ENCODE data around the gene HMCN2.

Gene HMCN2, protein sequence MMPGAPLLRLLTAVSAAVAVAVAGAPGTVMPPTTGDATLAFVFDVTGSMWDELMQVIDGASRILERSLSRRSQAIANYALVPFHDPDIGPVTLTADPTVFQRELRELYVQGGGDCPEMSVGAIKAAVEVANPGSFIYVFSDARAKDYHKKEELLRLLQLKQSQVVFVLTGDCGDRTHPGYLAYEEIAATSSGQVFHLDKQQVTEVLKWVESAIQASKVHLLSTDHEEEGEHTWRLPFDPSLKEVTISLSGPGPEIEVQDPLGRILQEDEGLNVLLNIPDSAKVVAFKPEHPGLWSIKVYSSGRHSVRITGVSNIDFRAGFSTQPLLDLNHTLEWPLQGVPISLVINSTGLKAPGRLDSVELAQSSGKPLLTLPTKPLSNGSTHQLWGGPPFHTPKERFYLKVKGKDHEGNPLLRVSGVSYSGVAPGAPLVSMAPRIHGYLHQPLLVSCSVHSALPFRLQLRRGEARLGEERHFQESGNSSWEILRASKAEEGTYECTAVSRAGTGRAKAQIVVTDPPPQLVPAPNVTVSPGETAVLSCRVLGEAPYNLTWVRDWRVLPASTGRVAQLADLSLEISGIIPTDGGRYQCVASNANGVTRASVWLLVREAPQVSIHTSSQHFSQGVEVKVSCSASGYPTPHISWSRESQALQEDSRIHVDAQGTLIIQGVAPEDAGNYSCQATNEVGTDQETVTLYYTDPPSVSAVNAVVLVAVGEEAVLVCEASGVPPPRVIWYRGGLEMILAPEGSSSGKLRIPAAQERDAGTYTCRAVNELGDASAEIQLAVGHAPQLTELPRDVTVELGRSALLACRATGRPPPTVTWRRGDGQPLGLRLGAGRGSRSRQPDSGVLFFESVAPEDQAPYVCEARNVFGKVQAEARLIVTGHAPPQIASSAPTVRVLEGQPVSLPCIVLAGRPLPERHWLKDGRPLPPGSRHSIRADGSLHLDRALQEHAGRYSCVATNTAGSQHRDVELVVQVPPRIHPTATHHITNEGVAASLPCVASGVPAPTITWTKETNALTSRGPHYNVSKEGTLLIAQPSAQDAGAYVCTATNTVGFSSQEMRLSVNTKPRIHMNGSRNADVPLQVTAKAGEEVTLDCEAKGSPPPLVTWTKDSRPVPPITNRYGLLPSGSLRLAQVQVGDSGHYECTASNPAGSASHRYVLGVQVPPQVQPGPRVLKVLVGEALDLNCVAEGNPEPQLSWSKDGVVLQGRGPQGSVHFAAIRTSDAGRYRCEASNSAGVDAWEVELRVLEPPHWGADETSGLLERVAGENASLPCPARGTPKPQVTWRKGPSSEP (N-terminal part only)

DNA sequence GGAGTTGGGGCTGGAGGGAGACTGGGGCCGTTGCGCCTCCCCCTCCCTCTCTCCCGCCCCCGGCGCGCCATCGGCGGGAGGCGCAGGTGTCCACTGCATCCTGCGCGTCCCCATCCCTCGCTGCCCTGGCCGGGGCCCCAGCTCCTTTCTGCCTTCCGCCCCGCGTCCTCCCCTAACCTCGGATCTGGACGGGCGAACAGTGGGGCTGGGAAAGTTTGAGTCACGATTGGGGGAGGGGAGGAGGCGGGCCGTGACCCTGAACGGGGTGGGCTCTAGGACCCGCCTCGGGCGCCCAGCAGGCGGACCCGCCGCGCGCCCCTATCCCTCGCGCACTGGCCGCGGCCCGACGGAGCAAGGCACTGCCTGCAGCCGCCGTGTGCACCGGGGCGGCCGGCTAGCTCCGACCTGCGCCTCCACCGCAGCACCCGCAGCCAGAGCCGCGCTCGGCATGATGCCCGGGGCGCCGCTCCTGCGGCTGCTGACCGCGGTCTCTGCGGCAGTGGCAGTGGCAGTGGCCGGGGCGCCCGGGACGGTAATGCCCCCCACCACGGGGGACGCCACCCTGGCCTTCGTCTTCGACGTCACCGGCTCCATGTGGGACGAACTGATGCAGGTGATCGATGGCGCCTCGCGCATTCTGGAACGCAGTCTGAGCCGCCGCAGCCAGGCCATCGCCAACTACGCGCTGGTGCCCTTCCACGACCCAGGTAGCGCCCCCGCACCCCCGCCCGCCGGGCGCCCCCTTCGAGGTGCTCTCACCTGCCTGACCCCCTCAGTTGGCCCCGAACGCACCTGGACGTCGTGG lies at the start of gene HMCN2:
Gene HMCN2 (plus strand): TSS at position 330 of the 805 bp plus-strand sequence. CDS start 119 bp downstream, at position 449.
- DNase-seq, result peak; percentile 63

DNA sequence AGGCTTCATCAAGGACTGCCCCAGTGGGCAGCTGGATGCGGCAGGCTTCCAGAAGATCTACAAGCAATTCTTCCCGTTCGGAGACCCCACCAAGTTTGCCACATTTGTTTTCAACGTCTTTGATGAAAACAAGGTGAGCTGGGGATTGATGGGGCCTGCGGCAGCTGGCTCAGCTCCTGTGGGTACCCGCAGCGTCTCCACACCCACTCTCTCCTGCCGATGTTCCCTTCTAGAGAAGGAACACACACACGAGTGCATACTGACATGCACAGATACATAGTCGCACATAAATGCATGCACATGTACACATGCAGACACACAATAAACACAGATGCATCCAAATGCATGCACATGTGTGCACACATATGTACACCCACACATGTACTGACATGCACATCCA lies 47.7 kb upstream of the HMCN2 start:
- no peak for DNase-seq

DNA sequence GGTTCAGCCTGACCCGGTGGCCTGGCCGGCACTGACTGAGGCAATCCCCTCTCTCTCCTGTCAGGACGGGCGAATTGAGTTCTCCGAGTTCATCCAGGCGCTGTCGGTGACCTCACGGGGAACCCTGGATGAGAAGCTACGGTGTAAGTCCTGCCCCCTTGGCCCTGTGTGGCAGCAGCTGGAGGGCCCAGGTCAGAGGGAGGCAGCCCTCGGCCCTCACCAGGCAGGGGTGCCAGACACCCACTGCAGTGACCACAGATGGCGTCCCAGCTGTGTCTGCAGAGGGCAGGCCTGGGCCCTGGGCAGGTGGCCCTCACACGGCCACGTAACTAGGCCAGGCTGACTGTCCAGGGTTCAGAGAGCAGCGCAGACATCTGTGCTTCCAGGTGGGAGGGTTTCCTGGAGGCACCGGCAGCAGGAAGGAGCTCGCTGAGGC lies 45.9 kb upstream of the HMCN2 start:
- no peak for DNase-seq

DNA sequence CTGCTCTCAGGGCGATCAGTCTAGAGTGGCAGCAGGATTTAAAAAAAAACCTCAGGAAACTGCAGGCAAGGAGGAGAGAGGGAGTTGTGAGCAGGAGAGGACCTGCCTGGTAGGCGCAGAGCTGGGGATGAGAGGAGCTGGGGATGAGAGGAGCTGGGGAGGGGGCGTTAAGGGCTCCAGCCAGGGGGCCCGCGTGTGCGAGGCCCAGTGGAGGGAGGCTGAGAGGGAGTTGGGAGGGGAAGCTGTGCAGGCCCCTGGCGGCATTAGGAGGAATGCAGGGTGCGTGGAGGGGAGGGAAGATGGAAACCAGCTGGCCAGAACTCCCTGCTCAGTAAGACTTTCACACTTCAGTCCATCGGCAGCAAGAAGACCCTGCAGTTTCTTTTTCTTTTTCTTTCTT lies 45.2 kb upstream of the HMCN2 start:
- no peak for DNase-seq

DNA sequence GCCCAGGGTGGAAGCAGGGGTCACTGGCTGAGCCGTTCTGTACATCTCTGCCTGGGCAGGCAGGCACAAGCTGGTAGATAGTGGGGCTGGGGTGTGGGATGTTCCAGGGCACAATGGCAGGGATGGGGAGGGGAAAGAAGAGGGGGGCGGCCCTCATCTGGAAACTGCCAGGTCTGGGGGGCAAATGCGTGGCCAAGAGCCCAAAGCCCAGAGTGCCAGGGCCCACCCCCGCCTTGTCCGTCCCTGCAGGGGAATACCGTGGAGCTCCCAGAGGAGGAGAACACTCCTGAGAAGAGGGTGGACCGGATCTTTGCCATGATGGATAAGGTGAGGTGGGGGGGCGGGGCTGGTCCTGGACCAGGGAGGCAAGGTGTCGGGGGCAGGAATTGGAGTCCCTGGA lies 42.7 kb upstream of the HMCN2 start:
- no peak for DNase-seq

DNA sequence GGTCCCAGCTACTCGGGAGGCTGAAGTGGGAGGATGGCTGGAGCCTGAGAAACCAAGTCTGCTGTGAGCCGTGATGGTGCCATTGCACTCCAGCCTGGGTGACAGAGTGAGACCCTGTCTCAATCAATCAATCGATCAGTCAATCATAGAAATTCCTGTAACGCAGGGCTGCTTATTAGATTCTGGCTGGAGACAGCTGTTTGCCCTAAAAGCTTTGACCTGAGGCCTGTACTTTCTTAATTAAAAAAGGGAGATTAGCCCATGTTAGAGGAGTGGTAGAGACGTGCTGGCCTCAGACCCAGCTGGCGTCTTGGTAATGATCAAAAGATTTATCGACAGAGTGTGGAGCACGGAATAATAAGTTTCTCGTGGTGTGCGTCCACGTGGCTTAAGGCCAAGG lies 40.5 kb upstream of the HMCN2 start:
- no peak for DNase-seq

DNA sequence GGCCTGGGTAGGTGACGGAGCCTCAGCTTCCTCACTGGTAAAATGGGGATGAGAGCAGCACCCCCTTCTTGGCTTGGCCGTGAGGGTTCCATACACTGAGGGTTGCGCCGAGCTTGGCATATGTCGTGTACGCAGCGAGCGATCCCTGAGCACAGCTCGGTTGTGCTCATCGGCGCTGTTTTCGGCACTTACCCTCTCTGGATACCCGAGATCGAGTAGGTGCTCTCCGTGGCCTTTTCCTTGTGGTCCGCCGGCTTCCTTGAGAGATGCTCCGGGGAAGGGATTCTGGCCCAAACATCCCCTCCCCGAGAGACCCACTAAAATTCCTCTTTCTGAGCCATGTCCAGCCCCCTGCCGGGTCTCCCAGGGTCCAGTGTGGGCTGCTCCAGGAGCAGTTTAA lies 40.0 kb upstream of the HMCN2 start:
- no peak for DNase-seq

DNA sequence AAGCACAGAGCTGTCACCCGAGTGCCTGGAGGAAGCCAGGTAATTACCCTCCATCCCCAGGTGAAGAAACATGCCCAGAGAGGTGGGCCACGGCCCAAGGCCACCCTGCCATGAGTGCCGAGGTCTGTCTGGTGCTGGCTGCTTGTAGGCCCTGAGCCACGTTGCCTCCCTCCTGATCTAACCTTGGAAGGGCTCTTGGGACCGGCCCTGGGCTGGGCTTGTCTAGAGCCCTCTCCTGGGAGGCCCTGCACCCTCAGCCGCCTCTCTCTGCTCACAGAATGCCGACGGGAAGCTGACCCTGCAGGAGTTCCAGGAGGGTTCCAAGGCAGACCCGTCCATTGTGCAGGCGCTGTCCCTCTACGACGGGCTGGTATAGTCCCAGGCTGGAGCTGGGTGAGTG lies 39.4 kb upstream of the HMCN2 start:
- DNase-seq, result no peak

DNA sequence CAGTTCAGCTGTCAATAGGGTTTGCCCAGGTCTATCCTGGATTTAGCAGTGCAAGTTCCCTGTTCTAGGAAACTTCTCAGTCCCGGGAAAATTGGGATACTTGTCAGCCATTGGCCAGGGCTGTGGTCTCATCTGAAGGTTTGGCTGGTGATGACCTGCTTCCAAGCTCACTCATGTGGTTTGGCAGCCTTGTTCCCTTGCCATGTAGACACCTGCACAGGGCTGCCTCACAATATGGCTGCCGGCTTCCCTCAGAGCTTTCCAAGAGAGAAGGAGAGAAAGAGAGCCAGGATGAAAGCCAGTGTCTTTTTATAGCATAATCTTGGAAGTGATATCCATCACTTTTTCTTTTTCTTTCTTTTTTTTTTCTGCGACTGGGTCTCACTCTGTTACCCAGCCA lies 37.7 kb upstream of the HMCN2 start:
- DNase-seq, result no peak

DNA sequence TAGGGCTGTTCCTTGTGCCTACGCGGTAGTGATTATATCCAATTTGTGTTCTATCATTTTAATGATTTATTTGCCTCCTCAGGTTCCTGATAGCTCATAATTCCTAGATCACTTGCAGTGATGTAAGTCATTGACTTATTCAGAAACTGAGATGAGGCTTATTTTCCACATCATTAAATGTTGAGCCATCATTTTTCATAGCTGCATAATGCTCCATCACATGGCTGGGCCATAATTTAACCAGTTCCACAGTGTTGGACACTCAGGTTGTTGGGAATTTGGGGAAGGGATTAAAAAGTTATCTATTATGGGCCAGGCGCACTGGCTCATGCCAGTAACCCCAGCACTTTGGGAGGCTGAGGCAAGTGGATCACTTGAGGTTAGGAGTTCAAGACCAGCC lies 35.8 kb upstream of the HMCN2 start:
- DNase-seq, result no peak

DNA sequence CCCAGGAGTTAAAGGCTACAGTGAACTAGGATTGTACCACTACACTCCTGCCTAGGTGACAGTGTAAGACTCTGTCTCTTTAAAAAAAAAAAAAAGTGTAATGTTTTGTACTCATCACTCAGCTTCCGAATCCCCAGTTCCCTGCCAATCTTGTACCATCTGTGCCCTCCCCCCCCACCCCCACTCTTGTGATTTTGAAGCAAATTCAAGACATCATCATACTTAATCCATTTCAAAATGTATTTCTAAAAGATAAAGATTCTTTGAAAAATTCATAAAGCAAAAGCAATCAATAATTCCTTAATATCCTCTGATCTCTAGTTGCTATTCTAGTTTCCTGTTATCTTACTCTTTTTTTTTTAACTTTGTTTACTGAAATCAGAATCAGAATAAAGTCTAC lies 34.9 kb upstream of the HMCN2 start:
- no peak for DNase-seq

DNA sequence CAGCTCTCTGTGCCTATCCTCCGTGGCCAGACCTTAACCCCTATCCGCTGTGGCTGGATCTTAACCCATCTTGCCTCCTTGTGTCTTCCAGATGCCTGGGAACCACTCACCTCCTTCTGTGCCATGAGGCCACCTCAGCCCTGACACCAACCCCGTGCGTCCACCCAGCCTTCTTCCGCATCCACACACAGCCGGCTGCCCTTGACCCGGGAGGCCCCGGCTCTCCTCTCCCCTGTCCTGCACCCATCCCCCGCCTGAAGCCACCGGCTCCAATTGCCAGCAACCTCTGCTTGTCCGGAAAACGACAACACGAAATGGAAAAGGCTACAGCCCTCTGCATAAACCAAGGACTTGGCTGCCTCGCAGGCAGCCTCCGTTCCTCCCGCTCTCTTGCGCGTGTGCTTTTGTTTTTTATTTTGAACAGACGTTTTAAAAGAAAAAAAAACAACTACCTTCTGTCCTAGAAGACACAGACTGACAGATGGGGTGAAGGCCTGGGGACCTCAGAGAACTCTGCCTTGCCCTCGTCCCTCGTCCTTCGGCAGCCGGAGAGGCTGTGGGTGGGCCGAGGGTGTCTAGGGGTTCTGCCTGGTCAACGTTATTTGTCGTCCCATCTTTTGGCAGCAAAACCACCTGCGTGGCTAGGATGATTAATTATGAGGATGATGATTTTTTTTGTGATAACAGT lies 32.5 kb upstream of the HMCN2 start:
- no peak for DNase-seq

DNA sequence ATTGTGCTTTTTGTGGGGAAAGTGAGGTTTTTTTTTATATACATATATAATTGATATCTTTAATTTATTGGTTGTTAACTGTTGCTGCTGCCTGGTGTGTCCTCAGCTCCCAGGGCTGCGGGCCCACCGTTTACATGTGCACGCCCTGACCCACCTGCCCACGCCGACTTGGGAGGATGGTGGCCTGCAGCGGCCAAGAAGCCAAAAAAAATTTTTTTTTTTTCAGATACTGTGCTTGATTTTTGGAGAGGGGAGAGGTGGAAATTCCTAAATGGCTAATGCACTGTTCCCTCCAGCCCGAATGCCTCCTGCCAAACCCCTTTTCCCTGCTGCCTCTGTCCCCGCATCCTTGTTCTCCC lies 32.0 kb upstream of the HMCN2 start:
- DNase-seq, result no peak

DNA sequence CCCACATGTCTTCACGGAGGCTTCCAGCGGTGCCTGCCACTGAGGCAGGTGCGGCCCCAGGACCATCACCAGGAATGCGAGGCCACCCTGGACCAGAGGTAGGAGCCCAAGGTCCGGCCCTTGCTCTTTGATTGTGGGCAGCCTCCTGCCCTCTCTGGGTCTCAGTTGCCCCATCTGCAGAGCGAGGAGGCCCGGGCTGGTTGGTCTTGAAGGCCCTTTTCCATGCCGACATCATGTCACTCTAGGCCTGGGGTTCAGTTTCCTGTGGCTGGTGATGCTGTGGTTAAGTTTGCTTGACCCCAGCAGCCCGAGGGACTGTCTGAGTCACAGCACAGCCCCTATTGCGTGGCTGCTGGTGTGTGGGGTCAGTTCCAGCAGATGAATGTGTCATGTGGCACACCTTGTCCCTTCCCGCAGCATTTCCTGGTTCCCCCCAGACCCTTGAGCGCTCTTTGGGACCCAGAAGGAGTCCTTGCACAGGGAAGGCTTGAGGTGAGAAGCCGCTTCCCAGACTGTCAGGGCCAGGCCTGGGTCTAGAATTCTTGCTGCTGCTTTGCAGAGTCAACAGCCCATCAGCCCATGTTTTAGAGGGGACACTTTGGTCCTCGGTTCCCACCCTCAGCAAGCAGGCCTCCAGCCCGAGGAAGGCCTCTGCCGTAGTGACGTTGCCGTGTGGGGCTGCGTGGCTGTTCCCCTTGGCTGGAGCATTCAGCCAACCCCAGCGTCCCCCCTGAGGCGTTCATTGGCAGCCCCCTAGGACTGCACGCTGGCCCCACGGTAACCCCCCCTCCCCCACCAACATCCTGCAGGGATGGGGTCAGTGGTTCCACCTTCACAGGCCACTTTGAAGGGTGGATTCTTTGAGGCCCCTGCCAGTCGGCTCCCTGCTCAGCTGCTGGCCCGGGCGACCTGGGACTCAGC lies 31.0 kb upstream of the HMCN2 start:
- no peak for DNase-seq

DNA sequence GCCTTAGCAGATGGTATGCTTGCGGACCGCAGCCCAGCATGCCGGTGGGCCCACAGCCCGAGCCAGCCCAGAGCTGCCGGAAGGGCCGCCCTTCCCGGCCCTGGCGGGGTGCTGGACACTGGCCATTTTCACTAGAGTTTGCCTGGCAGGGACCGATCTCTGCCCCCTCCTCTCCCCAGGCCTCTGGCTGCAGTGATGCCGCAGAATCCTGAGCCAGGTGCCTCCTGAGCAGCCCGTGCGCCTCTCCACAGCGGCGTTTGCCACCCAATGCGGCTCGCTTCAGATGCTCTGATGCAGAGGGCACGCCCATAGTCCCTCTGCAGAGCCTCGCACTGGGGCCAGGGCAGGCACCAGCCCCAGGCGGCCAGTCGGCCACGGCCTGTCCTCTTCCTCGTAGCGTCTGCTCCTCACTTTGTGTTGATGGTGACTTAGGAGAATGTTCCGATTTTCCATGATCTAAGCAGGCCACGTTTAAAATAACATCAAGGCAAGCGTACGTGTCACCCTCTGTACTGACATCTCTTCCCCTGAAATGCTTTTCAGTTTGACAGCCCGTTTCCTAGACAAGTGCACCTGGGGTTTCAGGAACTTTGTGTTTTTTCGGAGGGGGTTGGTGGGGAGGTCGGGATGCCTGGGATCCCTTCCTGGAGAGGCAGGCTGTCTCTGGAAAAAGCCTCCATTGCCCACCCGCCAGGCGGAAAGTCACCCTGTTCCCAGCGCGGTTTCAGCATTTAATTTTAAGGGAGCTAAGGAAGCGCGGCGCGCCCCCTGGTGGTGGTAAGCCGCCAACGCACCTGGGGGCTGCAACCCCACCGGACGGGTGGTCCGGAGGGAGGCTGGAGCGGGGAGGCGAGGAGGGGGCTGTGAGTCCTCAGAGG lies 29.8 kb upstream of the HMCN2 start:
- DNase-seq, result peak; percentile 71

DNA sequence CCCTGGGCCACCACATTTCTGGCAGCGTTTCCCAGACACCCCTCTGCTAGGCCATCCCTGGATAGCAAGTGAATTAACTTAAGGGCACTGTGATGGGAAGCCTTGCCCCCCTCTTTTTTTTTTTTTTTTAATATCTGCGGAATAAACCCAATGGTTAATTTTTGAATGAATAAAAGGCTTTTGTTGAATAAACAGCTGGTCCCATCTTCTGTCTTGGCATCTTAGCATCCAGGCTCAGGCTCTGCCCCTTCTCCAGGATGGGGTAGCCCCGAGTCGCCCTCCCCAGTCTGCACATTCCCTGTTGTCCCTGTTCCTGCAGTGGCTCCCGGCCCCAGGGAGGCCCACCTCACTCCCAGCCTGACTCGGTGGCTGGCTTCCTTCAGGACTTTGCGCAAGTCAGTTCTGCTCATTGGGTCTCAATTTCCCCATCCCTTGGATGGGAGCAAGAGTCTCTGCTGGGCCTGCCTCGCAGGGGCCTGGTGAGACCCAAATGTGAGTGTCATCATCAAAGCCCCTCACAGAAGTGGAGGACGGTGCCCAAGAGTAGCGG lies 29.0 kb upstream of the HMCN2 start:
- no peak for DNase-seq

DNA sequence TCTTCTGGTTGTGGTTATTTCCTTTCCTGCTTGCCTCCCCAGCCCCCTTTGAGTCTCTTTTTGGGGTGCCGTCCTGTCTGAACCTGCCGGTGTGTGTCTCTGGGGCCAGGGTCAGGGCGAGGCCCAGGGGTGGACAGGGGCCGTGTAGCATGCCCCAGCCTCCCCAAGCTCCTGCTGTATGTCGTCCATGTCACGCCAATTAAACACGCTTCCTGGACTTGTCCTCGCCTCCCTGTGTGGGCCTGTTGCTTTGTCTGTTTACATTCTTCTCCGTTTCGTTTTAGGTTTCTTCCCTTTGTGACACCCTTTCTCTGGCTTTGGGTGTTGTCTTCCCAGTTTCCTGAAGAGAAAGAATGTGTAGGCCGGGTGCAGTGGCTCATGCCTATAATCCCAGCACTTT lies 28.5 kb upstream of the HMCN2 start:
- DNase-seq, result no peak

DNA sequence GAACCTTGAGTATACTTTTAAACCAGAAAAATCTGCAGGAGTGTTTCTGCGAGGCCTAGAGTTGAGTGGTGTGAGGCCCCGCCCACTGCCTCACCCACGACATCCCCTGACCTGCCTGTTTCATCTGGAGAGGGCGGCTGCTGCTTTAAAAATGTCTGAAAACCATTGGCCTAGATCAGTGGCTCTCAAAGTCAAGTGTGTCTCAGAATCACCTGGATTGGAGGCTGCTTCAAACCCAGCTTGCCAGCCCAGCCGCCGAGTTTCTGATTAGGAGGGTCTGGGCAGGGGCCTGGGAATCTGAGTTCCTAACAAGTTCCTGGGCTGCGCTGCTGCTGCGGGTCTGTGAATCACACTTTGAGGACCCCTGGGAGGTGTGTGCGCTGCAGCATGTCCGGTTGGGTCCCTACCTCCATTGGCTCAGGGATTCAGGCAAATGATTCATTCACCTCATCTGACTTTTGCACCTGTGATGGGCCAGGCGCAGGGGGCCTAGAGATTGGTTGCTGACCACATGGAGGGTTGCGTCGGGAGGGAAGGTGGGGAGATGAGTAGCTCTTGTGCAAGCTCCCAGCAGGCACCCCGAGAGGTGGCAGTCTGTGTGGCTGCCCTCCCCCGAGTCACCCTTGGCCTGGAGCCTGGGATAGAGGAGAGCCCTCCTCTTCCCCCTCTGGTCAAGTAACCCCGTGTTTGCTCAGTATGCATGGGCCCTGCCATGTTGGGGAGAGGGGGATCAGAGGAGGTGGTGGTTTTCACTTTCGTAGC lies 27.6 kb upstream of the HMCN2 start:
- no peak for DNase-seq

DNA sequence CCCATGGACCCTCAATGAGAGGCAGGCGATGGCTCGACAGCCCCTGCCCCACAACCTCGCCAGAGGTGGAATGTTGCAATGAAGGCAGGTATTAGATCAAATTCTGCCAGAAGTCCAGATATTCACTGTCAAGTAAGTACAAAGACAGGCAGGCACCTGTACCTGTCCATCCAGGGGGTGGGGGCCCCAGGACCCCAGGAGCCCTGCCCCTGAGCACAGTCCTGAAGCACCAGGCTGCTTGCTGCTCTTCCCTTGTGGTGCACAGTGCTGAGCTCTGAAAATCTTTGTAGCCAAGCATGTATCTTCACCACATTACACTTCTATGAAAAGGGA lies 26.2 kb upstream of the HMCN2 start:
- DNase-seq, result no peak

Measured in DMS53 (cell line).